Caco-2 (cell line): ENCODE data around the gene ZDHHC11B. TPM values are rescaled to one million over a fixed set of nuclear protein-coding genes. Genes with fewer than 3 reads are reported as not detected.
"Not testable (repeated sequence)": the region's sequence is repeated elsewhere in the genome, so short reads cannot be mapped to it uniquely, and the experiment has no call there.

Source experiments
- BruUV-seq: library from RNA; stranded (reverse); fragments of 400-500 nt; replicated peaks from 2 replicates; lab custom pipeline; 2021; lab: Mats Ljungman, UMichigan
- CTCF ChIA-PET: fragments of 300-600 bp; sonication (Branson Sonifier 250); formaldehyde crosslinking; loops from one replicate; lab custom pipeline; 2022; ENCODE audit warnings: antibody characterized with exemption; lab: Charles Lee
- POLR2A ChIA-PET: fragments of 300-600 bp; sonication (Branson Sonifier 250); formaldehyde crosslinking; loops from one replicate; lab custom pipeline; 2022; ENCODE audit warnings: antibody characterized with exemption; lab: Charles Lee
- DNase-seq, 2 experiments: peaks; one replicate each; pipeline versions ENCODE4 v3.0.0 to v3.0.0-alpha.2; 2020 to 2022
- H3K27me3 ChIP-seq: replicated peaks from 2 replicates; pipeline ENCODE4 v1.6.0; 2011; ENCODE audit warnings: low read length; ENCODE audit not compliant: control insufficient read depth, insufficient read depth
- H3K36me3 ChIP-seq: 2 replicates; pipeline ENCODE4 v1.5.1; 2011; ENCODE audit warnings: low read length; ENCODE audit not compliant: control insufficient read depth, insufficient read depth
- H3K4me1 ChIP-seq: fragments of 250-450 bp; sonication (Bioruptor Pico); 2 replicates; pipeline ENCODE4 v1.5.1; 2020; ENCODE audit warnings: mild to moderate bottlenecking
- H3K4me3 ChIP-seq: 2 replicates; pipeline ENCODE4 v1.5.1; 2011; ENCODE audit warnings: low read depth, mild to moderate bottlenecking, control low read depth, low read length
- H3K9me3 ChIP-seq: fragments of 250-450 bp; sonication (Bioruptor Pico); 2 replicates; pipeline ENCODE4 v1.5.1; 2020; ENCODE audit warnings: mild to moderate bottlenecking, moderate library complexity
- H3K27ac Mint-ChIP-seq: one replicate; pipeline ENCODE4 v1.8.0; 2022; ENCODE audit warnings: mixed read lengths; ENCODE audit not compliant: unreplicated experiment
- H3K27me3 Mint-ChIP-seq: one replicate; pipeline ENCODE4 v1.8.0; 2022; ENCODE audit warnings: mixed read lengths; ENCODE audit not compliant: insufficient read depth, unreplicated experiment
- H3K36me3 Mint-ChIP-seq: one replicate; pipeline ENCODE4 v1.8.0; 2022; ENCODE audit warnings: mild to moderate bottlenecking, mixed read lengths; ENCODE audit not compliant: insufficient read depth, unreplicated experiment
- H3K4me1 Mint-ChIP-seq: one replicate; pipeline ENCODE4 v1.8.0; 2022; ENCODE audit warnings: low read depth, mixed read lengths; ENCODE audit not compliant: unreplicated experiment
- H3K4me3 Mint-ChIP-seq: one replicate; pipeline ENCODE4 v1.8.0; 2022; ENCODE audit warnings: mild to moderate bottlenecking, moderate library complexity, mixed read lengths; ENCODE audit not compliant: unreplicated experiment
- H3K9me3 Mint-ChIP-seq: one replicate; pipeline ENCODE4 v1.8.0; 2022; ENCODE audit warnings: mixed read lengths; ENCODE audit not compliant: unreplicated experiment
- intact Hi-C: fragments of 100-400 bp; cut with micrococcal nuclease; formaldehyde crosslinking; loops from one replicate; pipeline ENCODE4 v1.10.0; 2022; ENCODE audit not compliant: unreplicated experiment
- total RNA-seq: library from RNA; stranded (reverse); gene quantifications from 2 replicates; pipeline ENCODE4 v1.2.3, GENCODE V29; 2022
- TF ChIP-seq, protein P1 (sequence below), 2 experiments: fragments of 200-600 bp in 1 of 2; IDR thresholded peaks; 1 replicate in 1 of 2; 2 replicates in 1 of 2; pipeline versions ENCODE4 v1.5.1 to v1.8.0; 2011 to 2022; ENCODE audit warnings: antibody characterized with exemption in 1 of 2, control low read depth in 1 of 2, inconsistent platforms in 1 of 2, low read depth in 1 of 2, low read length in 1 of 2, mild to moderate bottlenecking in 1 of 2, moderate library complexity in 1 of 2; ENCODE audit not compliant: insufficient read depth in 1 of 2, severe bottlenecking in 1 of 2, unreplicated experiment in 1 of 2

ZDHHC11B gene
- total RNA-seq, 1 experiment from 2014 or later: 1.00 TPM

DNA sequence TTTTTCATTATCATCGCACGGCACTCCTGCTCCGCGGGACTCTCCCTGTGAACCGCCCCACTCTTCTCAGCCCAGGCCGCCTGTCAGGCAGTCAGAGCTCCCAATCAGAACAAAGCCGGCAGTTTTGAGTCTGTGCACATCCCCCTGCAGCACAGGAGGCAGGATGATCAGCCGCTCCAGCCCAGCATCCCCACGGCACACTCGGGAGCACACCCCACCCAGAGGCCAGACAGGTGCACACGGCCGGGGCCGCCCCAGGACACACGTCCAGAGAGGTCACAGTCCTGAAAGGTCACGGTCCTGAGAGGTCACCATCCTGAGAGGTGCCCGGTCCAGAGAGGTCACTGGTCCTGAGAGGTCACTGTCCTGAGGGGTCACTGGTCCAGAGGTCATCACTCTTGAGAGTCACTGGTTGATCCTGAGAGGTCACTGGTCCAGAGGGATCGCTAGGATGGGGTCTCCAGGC lies 99.7 kb downstream of the ZDHHC11B start:
- no peak overlapping the region for H3K4me3 Mint-ChIP-seq
- TF ChIP-seq, protein P1, sequence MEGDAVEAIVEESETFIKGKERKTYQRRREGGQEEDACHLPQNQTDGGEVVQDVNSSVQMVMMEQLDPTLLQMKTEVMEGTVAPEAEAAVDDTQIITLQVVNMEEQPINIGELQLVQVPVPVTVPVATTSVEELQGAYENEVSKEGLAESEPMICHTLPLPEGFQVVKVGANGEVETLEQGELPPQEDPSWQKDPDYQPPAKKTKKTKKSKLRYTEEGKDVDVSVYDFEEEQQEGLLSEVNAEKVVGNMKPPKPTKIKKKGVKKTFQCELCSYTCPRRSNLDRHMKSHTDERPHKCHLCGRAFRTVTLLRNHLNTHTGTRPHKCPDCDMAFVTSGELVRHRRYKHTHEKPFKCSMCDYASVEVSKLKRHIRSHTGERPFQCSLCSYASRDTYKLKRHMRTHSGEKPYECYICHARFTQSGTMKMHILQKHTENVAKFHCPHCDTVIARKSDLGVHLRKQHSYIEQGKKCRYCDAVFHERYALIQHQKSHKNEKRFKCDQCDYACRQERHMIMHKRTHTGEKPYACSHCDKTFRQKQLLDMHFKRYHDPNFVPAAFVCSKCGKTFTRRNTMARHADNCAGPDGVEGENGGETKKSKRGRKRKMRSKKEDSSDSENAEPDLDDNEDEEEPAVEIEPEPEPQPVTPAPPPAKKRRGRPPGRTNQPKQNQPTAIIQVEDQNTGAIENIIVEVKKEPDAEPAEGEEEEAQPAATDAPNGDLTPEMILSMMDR (IDR thresholded peaks at IDR 0.05; ENCODE audit: insufficient read depth in 1 of 2, low read depth in 1 of 2, low read length in 1 of 2, severe bottlenecking in 1 of 2, unreplicated experiment in 1 of 2): no peak
- no peak for DNase-seq
- ChIA-PET CTCF (no interaction called here), POLR2A (no interaction called here)
- H3K27ac Mint-ChIP-seq: no peak overlapping the region
- Histone ChIP-seq H3K4me3 (no peak overlapping the region), H3K27me3 (no peaks in the 10 kb centered on the region), H3K4me1 (no peaks in the 10 kb centered on the region), H3K9me3 (no peaks in the 10 kb centered on the region), H3K36me3 (no peaks in the 10 kb centered on the region)
- no peaks in the 10 kb centered on the region for H3K4me1 Mint-ChIP-seq
- intact Hi-C loops: no loop called here
- H3K27me3 Mint-ChIP-seq: no peaks in the 10 kb centered on the region
- no peaks in the 10 kb centered on the region for H3K36me3 Mint-ChIP-seq
- no TSS peak for BruUV-seq
- no peaks in the 10 kb centered on the region for H3K9me3 Mint-ChIP-seq

DNA sequence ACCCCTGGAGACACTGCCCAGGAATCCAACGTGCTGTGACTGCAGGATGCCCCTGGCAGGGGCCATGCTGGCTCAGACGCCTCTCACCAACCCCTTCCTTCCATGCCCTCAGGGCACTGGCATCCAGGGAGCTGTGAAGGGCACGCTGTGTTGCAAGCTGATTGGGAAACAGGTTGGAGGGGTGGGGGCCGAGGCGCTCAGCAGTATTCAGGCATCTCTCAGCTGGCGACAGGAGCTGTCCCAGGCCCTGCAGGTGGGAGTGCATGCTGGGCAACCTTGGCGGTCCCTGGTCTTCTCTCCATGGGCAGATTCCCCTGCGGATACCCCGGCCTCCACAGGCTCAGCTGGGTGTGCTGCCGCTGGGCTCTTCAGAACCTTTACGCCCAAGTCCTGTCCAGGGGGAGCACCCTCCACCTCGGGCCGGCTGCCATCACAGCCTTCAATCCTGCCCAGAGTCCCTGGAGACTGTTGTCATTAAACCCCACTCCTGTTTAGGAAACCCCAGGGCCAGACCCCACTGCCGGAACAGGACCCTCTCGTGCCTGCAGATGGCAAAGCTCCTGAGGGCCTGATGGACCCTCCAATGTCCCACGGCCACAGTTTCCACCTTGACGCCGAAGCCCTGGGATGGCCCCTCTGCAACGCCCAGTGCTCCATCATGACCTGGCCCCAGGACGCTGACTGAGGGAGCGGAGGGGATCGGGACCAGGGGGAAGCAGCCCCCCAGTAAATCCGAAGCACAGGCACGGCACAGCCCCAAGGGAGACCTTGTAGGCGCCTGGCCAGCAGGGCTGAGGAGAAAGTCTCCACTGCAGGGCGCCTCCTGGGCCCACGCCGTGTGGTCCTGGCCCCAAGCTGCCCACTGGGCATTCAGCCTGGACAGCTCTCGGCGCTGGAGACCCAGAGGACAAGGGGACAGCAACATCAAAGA lies 100.7 kb downstream of the ZDHHC11B start:
- no peaks in the 10 kb centered on the region for H3K4me1 Mint-ChIP-seq
- BruUV-seq: no TSS peak
- Histone ChIP-seq H3K36me3 (no peaks in the 10 kb centered on the region), H3K27me3 (no peaks in the 10 kb centered on the region), H3K4me1 (no peaks in the 10 kb centered on the region), H3K4me3 (no peak overlapping the region), H3K9me3 (no peaks in the 10 kb centered on the region)
- H3K27ac Mint-ChIP-seq: no peak overlapping the region
- H3K4me3 Mint-ChIP-seq: no peak overlapping the region
- TF ChIP-seq, protein P1 (IDR thresholded peaks at IDR 0.05; ENCODE audit: insufficient read depth in 1 of 2, low read depth in 1 of 2, low read length in 1 of 2, severe bottlenecking in 1 of 2, unreplicated experiment in 1 of 2): no peak
- POLR2A ChIA-PET: no interaction called here
- no peaks in the 10 kb centered on the region for H3K36me3 Mint-ChIP-seq
- H3K9me3 Mint-ChIP-seq: no peaks in the 10 kb centered on the region
- CTCF ChIA-PET: no interaction called here
- no peaks in the 10 kb centered on the region for H3K27me3 Mint-ChIP-seq
- intact Hi-C loops: no loop called here
- DNase-seq: no peak

DNA sequence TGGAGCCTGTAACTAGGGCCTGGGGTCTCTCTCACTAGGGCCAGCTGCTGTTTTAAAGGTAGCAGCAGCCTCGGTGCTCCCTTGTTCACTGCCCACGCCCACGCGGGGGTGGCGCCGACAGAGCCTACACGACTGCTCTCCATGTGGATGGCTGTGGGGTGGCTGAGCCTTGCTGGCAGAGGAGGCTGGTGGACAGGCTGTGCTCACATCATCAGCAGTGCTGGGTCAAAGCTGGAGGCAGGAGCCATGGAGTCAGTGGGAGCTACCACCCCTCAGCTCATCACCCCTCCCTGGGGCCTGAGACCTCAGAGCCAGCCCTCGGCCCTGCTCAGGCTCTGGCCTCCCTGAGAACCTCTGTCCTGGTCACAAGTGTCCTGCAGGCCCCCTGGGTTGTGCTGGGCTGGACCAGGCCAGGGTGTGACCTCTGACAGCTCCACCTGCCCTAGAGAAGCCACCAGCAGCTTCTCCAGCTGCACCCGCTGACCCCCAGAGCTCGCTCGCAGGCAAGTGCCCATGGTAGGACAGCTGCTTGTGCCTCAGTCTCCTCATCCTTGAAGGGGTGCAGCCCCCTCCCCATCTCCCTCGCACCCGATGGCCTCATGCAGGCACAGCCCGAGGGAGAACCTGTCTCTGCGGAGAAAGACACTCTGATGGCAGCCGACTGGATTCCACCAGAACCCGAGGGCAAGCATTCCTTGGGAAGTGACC lies 101.7 kb downstream of the ZDHHC11B start:
- BruUV-seq, H3K4me3 ChIP-seq, H3K9me3 ChIP-seq, H3K27me3 Mint-ChIP-seq, DNase-seq, intact Hi-C loops, H3K9me3 Mint-ChIP-seq, CTCF ChIA-PET, H3K27me3 ChIP-seq, H3K4me1 ChIP-seq, H3K36me3 Mint-ChIP-seq, H3K4me1 Mint-ChIP-seq, H3K27ac Mint-ChIP-seq, POLR2A ChIA-PET, H3K4me3 Mint-ChIP-seq, H3K36me3 ChIP-seq: not testable (repeated sequence)

DNA sequence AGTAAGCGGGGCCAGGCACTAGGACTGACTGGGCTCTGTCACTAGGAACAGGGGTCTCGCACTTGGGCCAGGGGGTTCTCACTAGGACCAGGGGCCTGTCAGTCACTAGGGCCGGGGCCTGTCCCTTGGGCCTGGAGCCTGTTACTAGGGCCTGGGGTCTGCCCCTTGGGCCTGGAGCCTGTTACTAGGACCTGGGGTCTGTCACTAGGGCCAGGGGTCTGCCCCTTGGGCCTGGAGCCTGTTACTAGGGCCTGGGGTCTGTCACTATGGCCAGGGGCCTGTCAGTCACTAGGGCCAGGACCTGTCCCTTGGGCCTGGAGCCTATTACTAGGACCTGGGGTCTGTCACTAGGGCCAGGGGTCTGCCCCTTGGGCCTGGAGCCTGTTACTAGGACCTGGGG lies 102.3 kb downstream of the ZDHHC11B start:
- H3K36me3 ChIP-seq, H3K27me3 Mint-ChIP-seq, DNase-seq, BruUV-seq, H3K4me1 ChIP-seq, H3K9me3 Mint-ChIP-seq, H3K4me1 Mint-ChIP-seq, H3K27me3 ChIP-seq, H3K4me3 ChIP-seq, H3K9me3 ChIP-seq, H3K4me3 Mint-ChIP-seq, H3K27ac Mint-ChIP-seq, intact Hi-C loops, CTCF ChIA-PET, H3K36me3 Mint-ChIP-seq, POLR2A ChIA-PET: not testable (repeated sequence)

DNA sequence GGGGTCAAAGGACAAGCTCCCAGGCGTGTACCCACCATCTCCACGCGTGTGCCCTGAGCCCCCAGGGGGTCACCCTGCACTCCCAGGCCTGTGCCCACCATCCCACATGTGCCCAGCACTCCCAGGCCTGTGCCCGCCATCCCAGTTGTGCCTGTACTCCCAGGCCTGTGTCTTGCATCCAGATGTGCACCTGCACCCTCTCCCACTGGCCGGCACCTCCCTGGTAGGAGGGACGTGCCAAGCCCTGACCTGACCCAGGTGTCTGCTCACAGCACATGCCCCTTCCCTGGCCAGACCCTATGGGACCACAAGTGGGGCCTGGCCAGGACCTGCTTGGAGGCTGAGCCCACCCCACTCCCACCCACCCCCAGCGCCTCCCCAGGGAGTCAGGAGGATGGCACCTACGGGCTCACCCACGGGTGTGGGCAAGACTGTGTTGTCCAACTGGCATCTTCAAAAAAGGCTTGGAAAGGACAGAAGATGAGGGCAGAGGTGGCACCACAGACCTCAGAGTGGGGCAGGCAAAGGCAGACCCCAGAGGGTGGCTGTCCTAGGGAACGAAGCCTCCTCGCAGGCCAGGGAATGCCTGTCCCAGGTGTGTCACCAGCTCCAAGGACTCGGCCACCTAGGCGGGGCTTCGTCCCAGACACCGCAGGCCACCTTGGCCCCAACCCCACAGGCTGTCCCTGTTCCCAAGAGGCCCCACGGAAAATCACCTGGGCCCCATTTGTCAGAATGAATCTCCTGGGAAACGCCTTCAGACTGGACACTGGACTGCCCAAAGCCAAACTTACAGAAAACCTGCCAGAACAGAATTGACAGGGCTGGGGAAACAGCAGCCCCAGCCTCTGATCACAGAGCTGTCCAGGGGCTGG lies 103.0 kb downstream of the ZDHHC11B start:
- H3K4me1 ChIP-seq, H3K27me3 Mint-ChIP-seq, H3K4me3 Mint-ChIP-seq, BruUV-seq, H3K9me3 Mint-ChIP-seq, H3K27ac Mint-ChIP-seq, H3K36me3 Mint-ChIP-seq, H3K9me3 ChIP-seq, DNase-seq, H3K4me1 Mint-ChIP-seq, POLR2A ChIA-PET, intact Hi-C loops, CTCF ChIA-PET, H3K4me3 ChIP-seq, H3K27me3 ChIP-seq, H3K36me3 ChIP-seq: not testable (repeated sequence)
